CD4-positive, alpha-beta T cell treated with Interleukin-12 subunit alpha and Interleukin-12 subunit beta, for 1 hour (primary cell): ENCODE measurements around the gene TCF7L1.
"Not testable (repeated sequence)": the region's sequence is repeated elsewhere in the genome, so short reads cannot be mapped to it uniquely, and the experiment has no call there.

Experiments
- DNase-seq: peaks from one replicate; pipeline ENCODE4 v3.0.0-alpha.2; 2020

Gene TCF7L1

DNA sequence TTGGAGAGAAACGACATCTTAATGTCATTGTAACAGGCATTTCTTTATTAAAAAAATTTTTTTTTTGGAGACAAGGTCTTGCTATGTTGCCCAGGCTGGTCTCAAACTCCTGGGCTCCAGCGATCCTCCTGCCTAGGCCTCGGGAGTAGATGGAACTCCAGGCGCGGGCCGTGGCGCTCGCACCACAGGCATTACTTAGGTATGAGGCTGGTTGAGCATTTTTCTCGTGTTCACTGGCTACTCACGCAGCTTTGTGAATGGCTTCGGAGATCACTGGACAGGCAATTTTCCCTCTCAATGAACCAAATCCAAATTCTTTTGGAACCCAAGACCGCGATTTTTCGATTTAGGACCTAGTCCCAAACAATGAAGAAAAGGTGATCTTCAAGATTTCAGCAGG lies 795 bp upstream of the TCF7L1 start:
- no peak for DNase-seq

- DNase-seq: peak; percentile 2
These were observed 611 bp downstream of the TCF7L1 start for GRCh38 chr2:85133751-85134254.

DNA sequence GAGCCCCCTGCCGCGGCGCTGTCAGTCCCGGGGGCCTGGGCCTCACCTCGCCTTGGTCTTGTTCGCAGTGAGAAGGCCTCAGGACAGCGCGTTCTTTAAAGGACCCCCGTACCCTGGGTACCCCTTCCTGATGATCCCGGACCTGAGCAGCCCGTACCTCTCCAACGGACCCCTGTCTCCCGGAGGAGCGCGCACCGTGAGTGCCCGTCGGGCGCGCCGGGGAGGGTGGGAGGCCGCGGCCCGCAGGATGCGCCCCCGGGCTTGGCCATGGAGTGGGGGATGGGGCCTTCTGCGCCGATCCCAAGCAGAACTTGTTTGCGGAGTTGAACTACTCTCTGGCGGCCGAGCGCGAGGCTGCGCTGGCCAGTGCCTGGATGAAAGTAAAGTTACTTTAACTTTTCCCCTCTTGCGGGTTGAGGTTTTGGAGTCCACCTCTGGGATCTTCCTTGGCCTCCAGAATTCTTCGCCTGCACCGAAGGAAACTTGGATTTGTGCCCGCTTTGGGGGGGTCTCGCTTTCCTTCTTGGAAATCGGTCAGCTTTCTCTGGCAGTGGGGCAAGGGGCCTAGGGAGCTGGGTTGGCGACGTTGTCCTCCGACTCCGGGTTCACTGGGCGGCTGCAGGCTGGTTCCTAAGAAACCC lies 1.2 kb downstream of the TCF7L1 start:
- no peak for DNase-seq

DNA sequence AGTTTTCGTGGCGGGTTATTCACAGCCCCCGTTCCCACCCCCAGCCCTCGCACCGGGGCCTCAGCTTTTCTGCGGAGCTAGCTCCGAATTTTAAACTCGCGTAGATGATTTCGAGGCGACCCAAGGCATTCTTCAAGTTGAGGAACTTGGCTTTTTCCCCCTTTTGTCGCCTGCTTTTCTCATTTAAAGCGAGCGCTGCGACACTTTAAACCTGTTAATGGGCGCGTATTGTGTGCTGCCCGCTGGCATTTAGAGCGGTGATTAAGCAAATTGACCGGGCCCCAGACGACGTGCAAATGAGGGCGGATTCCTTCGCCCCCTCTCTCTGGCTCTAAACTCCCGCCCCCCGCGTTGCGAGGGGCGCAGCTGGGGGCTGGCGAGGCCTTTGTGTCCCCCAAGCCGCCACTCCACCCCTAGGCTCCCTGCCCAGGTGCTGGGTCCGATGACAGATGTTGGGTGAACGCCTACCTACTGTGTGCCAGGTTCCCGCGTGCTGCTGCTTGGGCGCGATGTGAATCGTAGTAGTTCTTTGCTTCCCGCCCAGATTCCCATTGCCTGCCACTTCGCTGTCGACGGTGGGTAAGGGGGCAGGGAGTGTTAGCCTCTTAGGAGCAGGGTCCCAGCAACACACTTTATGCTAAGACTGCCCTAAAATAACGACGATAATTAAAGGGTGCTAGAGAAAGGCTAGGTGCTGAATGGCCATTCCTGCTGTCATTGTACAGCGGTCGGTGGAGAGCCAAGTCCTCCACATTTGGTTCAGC lies 1.9 kb downstream of the TCF7L1 start:
- DNase-seq: no peak

DNA sequence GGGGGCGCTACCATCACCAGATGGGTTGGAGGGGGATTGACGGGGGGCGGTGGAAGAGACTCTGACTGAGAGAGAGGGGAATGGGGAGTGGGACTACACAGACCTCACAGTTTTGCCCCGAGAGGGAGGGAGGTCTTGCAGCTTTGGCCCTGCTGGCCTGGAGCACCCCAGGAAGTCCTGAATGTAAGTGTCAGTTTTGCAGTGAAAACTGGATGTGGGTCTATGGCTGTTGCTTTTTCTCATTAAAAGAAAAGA lies 2.4 kb downstream of the TCF7L1 start:
- DNase-seq: no peak

DNA sequence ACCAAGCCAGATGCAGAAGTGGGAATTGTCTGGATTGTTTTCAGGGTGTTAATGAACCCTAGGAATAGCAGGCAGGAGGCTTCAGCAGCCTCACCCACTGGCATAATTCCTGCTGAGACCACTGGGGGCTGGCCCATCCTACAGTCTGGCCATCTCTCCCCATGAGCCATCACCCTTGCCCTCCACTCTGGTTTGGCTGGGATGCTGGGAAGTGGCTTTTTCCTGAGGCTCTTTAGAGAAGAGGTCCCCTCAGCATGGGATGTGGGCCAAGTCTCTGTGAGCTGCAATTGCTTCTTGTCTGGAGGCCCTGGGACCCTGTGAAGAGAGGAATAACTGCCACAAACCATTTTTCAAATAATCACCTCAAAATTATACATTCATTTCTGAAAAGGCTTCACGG lies 4.0 kb downstream of the TCF7L1 start:
- no peak for DNase-seq

- DNase-seq: no peak
These were observed 10.4 kb downstream of the TCF7L1 start for GRCh38 chr2:85143463-85144082.

- no peak for DNase-seq
These were observed 12.1 kb downstream of the TCF7L1 start for GRCh38 chr2:85145116-85145820.

GRCh38 chr2:85148190-85148589 lies 15.0 kb downstream of the TCF7L1 start:
- no peak for DNase-seq

DNA sequence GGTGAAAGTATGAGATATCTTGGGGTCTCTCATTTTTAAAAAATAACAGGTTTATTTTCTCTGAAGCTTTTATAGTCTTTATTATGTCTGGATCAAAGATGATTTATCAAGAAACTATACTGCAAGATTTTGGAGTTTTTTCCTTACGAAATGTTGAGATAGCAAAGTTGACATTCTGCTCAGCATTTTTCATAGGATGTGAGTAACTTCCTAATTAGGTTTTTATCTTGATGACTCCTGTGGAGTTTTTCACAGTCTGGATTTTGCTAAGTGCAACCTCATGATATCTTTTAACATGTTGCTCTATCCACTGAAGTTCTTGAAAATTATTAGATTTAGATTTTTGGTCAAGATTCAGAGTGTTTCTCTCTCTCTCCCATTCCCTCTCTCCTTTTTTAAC lies 17.8 kb downstream of the TCF7L1 start:
- no peak for DNase-seq

- no peak for DNase-seq
These were observed 19.7 kb downstream of the TCF7L1 start for GRCh38 chr2:85152895-85153294.

DNA sequence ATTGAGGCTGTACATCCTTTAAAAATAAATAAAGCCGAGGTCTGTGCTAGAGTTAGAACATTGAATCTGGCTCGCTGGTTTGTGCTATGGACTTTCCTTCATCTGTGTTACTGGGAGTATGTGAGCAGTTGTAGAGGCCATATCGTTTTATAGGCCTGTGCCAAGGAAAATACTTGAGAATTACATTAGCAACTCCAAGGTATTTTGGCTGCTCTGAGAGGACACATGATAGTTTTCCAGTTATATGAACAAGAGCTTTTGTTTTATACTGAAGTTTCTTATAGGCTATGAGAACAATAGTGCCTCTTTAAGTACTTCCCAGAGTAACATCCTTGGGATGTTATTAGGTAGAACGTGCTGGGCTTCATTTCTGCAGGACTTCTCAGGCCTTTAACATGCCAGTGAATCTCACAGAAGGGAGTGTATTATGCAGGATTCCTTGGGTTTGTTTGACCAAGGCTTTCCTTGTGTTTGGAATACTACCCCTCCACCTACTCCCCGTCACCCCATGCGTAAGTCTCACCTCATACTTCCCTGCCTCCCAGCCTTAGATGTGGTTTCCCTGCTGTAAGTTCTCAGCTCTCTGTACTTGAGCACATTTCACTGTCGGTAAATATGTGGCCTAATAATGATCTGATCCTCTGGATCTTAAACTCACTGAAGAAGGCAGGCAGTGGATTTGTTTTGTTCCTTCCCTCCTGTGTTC lies 21.0 kb downstream of the TCF7L1 start:
- no peak for DNase-seq

GRCh38 chr2:85155082-85155481 lies 21.9 kb downstream of the TCF7L1 start:
- not testable (repeated sequence) for DNase-seq

DNA sequence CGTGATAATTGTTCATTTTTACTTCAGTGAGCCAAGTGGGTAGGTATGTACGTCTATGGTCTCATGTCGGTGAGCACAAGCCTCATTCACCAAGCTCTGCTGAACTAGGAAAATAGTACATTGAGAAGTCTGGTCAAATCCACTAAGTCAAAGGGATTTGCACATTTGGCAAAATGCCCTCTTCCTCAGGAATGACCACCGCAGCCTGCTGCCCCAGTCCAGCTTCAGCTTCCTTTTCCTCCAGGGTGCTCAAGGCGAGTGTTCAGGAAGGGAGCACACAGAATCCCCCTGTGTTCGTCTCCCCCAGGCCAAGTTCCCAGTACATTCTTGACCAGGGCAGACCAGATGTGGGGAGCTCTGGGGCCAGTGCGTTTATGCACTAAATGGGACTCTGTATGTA lies 23.0 kb downstream of the TCF7L1 start:
- no peak for DNase-seq

- DNase-seq: no peak
These were observed 23.4 kb downstream of the TCF7L1 start for GRCh38 chr2:85156619-85157018.

GRCh38 chr2:85157345-85157744 lies 24.2 kb downstream of the TCF7L1 start:
- no peak for DNase-seq

DNA sequence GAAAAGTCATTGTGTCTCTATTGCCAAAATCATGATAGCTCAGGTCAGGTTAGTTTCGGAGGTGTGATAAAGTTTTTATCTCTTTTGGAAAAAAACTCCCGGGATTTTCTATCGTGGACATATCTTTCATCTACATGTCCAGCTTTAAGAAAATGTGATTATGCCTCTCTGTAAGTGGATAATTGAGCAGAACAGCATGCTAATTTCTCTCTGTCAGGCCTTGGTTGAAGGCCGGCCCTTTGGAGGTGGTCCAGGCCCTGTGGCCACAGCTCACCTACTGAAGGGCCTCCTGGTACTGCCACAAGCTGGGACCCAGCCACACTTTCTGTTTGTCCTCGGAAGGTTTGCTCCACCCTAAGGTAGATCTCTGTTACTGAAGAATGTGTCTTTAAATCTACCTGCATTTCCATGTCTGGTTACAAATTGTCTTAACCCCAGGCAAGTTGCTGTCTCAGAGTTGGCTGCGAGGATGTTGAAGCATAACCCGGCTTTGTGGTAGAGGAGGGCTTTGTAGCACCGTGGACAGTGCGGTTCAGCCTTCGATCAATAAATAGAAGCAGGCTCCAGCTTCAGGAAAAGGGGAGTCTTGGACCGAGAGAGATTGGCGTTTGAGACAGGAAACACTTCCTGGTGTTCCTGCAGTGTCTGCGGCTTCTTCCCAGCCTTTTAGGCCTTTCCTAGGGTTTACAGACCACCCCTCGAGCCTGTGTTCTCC lies 25.5 kb downstream of the TCF7L1 start:
- no peak for DNase-seq

- no peak for DNase-seq
These were observed 26.4 kb downstream of the TCF7L1 start for GRCh38 chr2:85159589-85159988.

GRCh38 chr2:85160966-85161960 lies 28.1 kb downstream of the TCF7L1 start:
- DNase-seq: no peak

GRCh38 chr2:85162746-85163301 lies 29.6 kb downstream of the TCF7L1 start:
- DNase-seq: no peak

DNA sequence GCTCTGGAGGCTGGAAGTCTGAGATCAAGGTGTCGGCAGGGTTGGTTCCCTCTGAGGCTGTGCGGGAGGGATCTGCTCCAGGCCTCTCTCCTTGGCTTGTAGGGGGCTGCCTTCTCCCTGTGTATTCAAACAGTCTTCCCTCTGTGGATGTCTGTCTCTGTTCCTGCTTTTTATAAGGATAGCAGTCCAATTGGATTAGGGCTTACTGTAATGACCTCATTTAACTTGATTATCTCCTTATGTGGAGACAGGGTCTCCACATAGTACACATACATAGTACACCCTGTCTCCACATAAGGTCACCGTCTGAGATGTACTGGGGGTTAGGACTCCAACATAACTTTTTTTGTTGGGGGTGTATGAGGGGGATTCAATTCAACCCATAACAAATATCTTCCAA lies 30.5 kb downstream of the TCF7L1 start:
- DNase-seq: no peak
